Fibroblast of skin of scalp (primary cell): ENCODE measurements around the gene MADD.
A peak's percentile ranks its signal among the peaks of the same experiment; 100 is the strongest.
"Not testable (repeated sequence)": the region's sequence is repeated elsewhere in the genome, so short reads cannot be mapped to it uniquely, and the experiment has no call there.

Experiments
- DNase-seq: peaks from one replicate; pipeline ENCODE4 v3.0.0-alpha.2; 2013

MADD gene

GRCh38 chr11:47278058-47278457 is 8.1 kb downstream of the MADD start:
- no peak for DNase-seq

DNA sequence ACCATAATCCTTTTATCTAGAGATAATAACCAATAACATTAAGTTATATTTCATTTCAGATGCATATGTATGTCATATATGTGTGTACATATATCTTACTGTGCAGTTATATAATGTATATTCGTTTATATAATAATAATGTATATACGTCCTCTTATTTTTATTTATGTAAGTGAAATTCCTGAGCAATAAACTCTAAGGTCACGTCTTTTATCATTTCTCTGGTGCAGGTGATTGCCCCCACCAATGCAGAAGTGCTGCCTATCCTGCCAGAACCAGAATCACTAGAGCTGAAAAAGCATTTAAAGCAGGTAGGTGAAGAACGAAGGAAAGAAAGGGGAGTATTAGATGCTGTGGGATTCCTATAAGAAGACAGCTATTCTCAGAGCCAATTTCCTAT is 8.8 kb downstream of the MADD start:
- DNase-seq: no peak

DNA sequence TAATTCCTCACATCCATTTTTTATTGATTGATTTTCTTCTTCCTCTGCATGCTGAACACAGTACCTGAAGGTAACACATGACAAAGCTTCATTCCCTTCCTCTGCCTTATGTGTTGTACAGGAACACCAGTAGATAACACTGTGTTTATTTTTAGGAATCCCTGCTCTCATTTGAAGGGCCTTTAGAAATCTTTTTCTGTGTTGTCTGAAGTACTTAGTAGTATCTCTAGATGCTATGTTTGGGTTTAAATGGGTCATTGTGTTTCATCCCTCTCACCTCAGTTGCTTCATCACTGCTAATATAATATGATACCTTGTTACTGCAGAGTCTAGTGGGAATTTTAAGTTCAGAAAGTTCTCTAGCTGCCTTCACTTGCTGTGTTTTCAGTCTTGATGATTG is 10.2 kb downstream of the MADD start:
- no peak for DNase-seq

GRCh38 chr11:47280860-47281259 is 10.9 kb downstream of the MADD start:
- DNase-seq: no peak

DNA sequence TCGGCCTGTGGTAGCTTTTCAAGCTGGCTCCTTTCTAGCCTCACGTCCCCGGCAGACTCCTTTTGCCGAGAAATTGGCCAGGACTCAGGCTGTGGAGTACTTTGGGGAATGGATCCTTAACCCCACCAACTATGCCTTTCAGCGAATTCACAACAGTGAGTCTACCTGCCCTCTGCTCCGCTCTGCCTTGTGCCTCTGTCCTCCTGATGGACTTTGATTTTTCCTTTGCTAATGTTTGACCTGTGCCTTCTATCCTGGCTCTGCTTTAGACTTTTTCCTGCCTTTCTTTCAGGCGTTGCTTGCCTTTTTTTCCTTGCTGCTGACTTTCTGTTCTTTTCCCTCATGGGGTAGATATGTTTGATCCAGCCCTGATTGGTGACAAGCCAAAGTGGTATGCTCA is 12.5 kb downstream of the MADD start:
- no peak for DNase-seq

DNA sequence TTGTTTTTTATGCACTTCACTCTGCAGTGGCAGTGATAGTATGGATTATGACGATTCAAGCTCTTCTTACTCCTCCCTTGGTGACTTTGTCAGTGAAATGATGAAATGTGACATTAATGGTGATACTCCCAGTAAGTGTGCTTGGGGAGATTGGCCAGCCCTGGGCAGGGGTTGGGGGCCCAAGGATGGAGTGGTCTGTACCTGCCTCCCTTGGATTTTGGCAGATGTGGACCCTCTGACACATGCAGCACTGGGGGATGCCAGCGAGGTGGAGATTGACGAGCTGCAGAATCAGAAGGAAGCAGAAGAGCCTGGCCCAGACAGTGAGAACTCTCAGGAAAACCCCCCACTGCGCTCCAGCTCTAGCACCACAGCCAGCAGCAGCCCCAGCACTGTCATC is 14.2 kb downstream of the MADD start:
- DNase-seq: no peak

GRCh38 chr11:47285969-47286770 is 16.2 kb downstream of the MADD start:
- no peak for DNase-seq

DNA sequence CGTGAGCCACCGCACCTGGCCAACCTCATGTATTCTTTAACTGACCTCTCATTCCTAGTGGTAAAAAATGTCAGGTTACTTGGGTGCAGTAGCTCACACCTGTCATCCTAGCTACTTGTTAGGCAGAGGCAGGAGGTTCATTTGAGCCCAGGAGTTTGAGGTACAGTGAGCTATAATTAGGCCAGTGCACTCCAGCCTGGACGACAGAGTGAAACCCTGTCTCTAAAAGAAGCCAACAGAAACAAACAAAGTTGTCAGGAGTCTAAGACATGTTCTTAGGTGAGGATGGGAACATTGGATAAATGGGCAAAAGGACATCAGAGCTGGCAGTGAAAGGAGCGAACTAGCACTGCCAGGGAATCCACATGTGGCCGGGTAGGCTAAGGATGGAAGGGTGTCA is 18.1 kb downstream of the MADD start:
- no peak for DNase-seq

GRCh38 chr11:47289856-47290255 is 19.9 kb downstream of the MADD start:
- no peak for DNase-seq

DNA sequence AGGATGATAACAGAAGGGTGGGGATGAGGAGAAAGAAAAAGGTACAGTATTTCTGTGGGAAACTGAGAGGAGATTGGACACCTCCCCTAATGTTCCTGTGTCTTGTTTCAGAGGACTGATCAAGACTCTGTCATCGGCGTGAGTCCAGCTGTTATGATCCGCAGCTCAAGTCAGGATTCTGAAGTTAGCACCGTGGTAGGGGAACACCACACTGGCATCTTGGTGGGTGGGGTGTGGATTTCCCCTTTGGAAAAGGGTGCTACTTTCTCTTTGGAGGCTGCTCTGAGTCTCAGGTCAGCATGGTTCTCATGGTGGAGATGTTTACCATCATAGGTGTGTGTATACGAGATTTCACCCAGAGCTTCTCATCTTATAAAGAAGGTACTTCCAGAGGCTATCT is 25.5 kb downstream of the MADD start:
- no peak for DNase-seq

- no peak for DNase-seq
Measured at GRCh38 chr11:47296045-47296444, 26.1 kb downstream of the MADD start.

DNA sequence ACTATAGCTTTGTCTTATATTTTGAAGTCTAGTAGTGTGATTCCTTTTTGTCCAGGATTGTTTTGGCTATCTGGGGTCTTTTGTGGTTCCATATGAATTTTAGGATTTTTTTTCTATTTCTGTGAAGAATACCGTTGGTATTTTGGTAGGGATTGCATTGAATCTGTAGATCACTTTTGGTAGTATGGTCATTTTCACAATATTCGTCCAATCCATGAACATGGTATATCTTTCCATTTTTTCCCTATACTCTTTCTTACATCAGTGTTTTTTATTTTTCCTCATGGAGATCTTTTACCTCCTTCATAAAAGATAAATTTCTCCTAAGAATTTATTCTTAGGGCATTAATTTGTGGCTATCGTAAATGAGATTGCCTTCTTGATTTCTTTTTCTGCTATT is 29.1 kb downstream of the MADD start:
- no peak for DNase-seq

DNA sequence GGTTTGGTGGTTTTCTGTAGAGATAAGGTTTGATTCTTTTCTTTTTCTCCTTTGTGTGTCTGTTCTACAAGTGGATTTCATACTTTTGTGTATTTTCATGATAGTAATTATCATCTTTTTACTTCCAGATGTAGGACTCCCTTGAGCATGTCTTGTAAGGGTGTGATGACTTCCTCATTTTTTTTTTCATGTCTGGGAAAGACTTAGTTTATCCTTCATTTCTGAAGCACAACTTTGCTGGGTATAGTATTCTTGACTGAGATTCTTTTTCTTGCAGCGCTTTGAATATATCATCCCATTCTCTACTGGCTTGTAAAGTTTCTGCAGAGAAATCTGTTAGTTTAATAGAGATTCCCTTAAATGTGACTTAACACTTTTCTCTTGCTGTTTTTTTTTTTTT is 32.9 kb downstream of the MADD start:
- DNase-seq: no peak

- peak; percentile 50 for DNase-seq
Measured at GRCh38 chr11:47305734-47306483, 36.0 kb downstream of the MADD start.

GRCh38 chr11:47306484-47306844 is 36.5 kb downstream of the MADD start:
- DNase-seq: no peak

DNA sequence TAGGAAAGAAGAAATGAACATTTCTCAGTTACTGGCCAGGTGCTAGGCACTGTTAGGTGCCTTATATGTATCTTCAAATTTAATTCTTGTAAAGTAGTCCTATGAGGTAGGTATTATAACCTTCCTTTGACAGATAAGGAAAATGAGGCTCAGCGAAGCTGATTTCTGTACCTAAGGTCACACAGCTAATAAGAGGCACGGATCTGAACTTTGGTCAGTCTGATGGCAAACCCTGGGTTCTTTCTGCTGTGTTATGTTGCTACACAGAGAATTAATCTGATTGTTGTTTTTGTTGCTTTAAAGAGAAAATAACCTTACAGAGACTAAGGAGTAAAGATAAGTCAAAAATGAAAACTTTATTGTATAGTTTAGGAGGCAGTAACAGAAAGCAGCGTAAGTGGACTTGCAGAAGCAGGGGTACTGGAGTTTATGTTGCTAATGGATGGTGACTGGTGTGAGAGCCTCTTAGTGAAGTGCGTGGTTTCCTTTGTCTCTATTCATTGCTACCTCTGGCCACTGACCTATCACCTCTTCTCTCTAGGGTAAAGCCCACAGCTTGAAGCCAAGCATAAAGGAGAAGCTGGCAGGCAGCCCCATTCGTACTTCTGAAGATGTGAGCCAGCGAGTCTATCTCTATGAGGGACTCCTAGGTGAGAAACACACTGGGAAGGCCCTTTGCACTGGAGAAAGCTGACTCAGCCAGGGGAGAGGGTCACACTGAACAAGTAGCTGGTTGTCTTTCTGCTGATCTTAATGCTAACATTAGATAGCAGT is 38.3 kb downstream of the MADD start:
- no peak for DNase-seq

DNA sequence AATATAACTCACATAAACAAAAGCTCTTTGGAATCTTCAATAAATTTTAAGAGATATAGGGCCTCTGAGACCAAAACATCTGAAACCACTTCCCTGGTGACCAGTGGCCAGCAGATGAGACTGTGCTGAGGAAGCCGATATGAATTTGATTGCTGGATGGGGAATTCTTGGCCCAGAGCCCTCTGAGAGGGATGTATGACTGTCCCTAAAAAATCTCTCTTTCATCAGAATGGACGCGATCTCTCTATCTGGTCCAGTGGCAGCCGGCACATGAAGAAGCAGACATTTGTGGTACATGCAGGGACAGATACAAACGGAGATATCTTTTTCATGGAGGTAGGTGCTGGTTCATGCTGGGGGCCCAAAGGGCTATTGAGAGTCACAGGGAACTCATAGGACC is 45.1 kb downstream of the MADD start:
- peak; percentile 14 for DNase-seq

DNA sequence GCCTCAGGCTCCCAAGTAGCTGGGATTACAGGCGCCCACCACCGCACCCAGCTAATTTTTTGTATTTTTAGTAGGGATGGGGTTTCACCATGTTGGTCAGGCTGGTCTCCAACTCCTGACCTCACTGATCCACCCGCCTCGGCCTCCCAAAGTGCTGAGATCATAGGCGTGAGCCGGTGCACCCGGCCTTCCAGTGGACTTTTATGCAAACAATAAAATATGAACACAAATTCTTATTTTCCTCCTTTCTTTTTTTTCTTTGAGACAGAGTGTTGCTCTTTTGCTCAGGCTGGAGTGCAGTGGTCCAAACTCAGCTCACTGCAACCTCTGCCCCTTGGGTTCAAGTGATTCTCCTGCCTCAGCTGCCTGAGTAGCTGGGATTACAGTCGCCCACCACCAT is 46.6 kb downstream of the MADD start:
- not testable (repeated sequence) for DNase-seq

DNA sequence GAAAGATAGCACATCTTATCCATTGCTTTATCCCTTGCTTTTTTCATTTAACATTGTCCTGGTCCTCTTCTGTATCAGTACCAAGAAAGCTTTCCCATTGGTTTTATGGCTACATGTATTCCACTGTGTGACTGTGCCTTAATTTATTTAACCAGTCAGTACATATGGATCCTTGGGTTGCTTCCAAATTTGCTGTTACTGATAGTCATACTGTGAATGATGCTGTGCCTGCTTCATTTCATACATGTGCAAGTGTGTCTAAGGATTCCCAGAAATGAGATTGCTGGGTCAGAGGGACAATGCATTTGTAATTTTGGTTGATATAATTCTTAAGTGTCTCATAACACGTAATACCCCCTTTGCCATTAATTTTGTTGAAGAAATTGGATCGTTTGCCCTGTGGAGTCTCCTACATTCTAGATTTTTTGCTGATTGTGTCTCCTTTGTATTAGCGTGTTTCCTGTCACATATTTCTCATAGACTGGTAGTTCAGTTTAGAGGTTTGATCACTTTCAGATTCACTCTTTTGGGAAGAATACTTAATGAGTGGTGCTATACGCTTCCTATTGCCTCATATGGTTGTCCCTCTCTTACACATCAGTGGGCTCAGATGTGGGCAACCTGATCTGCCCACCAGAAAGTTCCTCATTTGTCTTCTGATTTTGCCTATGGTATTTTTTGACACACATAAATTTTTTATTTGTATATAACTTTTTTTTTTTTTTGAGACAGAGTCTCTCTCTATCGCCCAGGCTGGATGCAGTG is 47.3 kb downstream of the MADD start:
- DNase-seq: no peak

- DNase-seq: no peak
Measured at GRCh38 chr11:47318166-47318565, 48.2 kb downstream of the MADD start.

GRCh38 chr11:47324520-47324919 is 54.6 kb downstream of the MADD start:
- DNase-seq: no peak

DNA sequence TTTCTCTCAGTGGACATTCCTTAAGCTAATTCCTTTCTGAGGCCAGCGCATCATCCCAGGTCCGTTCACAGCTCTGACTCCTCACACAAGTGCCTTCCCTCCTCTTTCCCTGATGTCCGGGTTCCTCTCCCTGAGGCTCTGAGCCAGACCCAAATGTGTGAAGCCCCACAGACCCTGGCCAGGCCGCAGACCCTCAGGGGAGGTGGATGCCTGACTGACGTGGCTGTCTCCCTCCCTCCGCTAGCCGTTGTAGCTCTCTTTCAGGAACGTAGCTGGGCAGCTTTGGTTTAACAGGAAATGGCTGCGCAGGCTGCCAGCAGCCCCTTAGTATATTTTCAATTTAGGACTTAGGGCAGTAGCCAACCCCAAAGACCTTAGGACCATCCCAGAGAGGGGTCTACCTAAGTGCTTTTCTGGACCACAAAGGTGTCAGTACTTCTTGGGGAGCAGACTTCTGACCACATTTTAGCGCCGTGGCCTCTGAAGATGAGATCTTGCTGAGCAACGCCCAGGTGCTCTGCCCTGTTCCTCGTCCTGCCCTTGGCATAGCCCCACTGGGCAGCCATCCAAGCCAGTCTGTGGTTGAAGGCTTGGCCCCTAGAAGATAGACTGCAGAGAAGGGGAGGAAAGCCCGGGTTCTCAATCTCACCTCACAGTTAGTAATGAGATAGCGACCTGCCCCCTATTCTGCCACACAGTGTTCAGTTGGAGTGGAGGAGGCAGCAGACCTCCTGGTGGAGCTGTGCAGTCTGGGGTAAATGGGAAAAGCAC is 55.5 kb downstream of the MADD start:
- DNase-seq: no peak
